DND-41 (cell line): ENCODE data around the gene PLXNA4.

Experiments
- ATAC-seq: fragments of 200-7000 bp; cut with Tn5 transposase; 3 replicates; pipeline ENCODE4 v1.9.1; 2021; ENCODE audit warnings: low read depth; ENCODE audit not compliant: insufficient read depth
- DNase-seq: peaks from one replicate; pipeline ENCODE4 v3.0.0-alpha.2; 2020
- H2AFZ ChIP-seq: 2 replicates; pipeline ENCODE4 v1.6.0; 2012; ENCODE audit warnings: low read depth, low read length
- H3K27ac ChIP-seq: 2 replicates; pipeline ENCODE4 v1.5.1; 2012; ENCODE audit warnings: low read length, inconsistent platforms
- H3K27me3 ChIP-seq: fragments of 200-600 bp; sonication (generic); 2 replicates; pipeline ENCODE4 v1.6.0; 2012; ENCODE audit warnings: low read length, mild to moderate bottlenecking, inconsistent platforms; ENCODE audit not compliant: insufficient read depth, poor library complexity
- H3K36me3 ChIP-seq: 2 replicates; pipeline ENCODE4 v1.5.1; 2012; ENCODE audit warnings: low read length, inconsistent platforms; ENCODE audit not compliant: insufficient read depth
- H3K4me1 ChIP-seq: 2 replicates; pipeline ENCODE4 v1.5.1; 2012; ENCODE audit warnings: mild to moderate bottlenecking, low read length; ENCODE audit not compliant: insufficient read depth
- H3K4me2 ChIP-seq: 2 replicates; pipeline ENCODE4 v1.6.0; 2012; ENCODE audit warnings: mild to moderate bottlenecking, moderate library complexity, low read length, inconsistent platforms; ENCODE audit not compliant: insufficient read depth
- H3K4me3 ChIP-seq, 2 experiments: fragments of 200-600 bp in 1 of 2; shearing (Covaris generic) in 1 of 2; 2 replicates each; pipeline ENCODE4 v1.5.1; 2012 to 2016; ENCODE audit warnings: inconsistent platforms in 2 of 2, low read length in 2 of 2, mild to moderate bottlenecking in 2 of 2, low read depth in 1 of 2, moderate library complexity in 1 of 2
- H3K79me2 ChIP-seq: 2 replicates; pipeline ENCODE4 v1.6.0; 2012; ENCODE audit warnings: low read length, inconsistent platforms; ENCODE audit not compliant: insufficient read depth
- H3K9ac ChIP-seq: 2 replicates; pipeline ENCODE4 v1.6.0; 2012; ENCODE audit warnings: low read depth, mild to moderate bottlenecking, inconsistent platforms, low read length, moderate library complexity
- H3K9me3 ChIP-seq: 2 replicates; pipeline ENCODE4 v1.5.1; 2012; ENCODE audit warnings: low read length, moderate library complexity, mild to moderate bottlenecking, inconsistent platforms; ENCODE audit not compliant: insufficient read depth, severe bottlenecking
- H4K20me1 ChIP-seq: 2 replicates; pipeline ENCODE4 v1.6.0; 2012; ENCODE audit warnings: low read length; ENCODE audit not compliant: insufficient read depth
- CTCF ChIP-seq: IDR thresholded peaks from 2 replicates; pipeline ENCODE4 v1.5.1; 2012; ENCODE audit warnings: borderline replicate concordance, low read length, moderate library complexity, mild to moderate bottlenecking; ENCODE audit not compliant: poor library complexity, severe bottlenecking; ENCODE audit errors: extremely low read depth
- EZH2 ChIP-seq: IDR thresholded peaks from 3 replicates; pipeline ENCODE4 v1.6.1; 2012; ENCODE audit warnings: borderline replicate concordance, low read depth, mild to moderate bottlenecking, moderate library complexity, low read length, inconsistent platforms; ENCODE audit not compliant: severe bottlenecking

PLXNA4 gene

DNA sequence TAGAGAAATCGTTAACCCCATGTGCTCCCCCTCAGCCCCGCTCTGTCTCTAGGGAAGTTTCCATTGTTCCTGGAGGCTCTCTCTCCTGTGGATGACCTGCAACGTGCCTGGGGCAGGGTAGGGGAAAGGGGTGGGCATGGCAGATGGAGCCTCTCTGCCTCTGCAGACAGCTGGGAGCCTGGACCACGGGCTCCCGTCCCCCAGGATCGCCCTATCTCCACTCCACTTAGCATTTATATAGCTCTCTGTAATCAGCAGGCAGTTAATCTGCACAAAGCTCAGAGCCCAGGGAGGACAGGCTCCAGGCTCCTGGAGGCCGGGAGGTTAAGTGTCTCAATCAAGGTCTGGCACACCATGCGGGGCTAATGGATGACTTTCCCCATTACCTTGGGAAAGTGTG is 369.7 kb downstream of the PLXNA4 start:
- H3K36me3 ChIP-seq, result no peaks in the 10 kb centered on the region
- H3K4me1 ChIP-seq, result no peaks in the 10 kb centered on the region
- no peaks in the 10 kb centered on the region for H3K79me2 ChIP-seq
- DNase-seq, result no peak
- no peak overlapping the region for H3K9ac ChIP-seq
- no peak overlapping the region for H3K4me2 ChIP-seq
- no peak for TF ChIP-seq EZH2
- no peaks in the 10 kb centered on the region for H3K27me3 ChIP-seq
- H4K20me1 ChIP-seq, result no peaks in the 10 kb centered on the region
- H3K4me3 ChIP-seq, result no peak overlapping the region
- H3K9me3 ChIP-seq, result no peaks in the 10 kb centered on the region
- ATAC-seq, result no peak
- no peak overlapping the region for H3K27ac ChIP-seq
- H2AFZ ChIP-seq, result no peak overlapping the region

GRCh38 chr7:132205509-132205908 is 370.8 kb downstream of the PLXNA4 start:
- TF ChIP-seq CTCF (no peak), EZH2 (no peak)
- no peaks in the 10 kb centered on the region for H3K36me3 ChIP-seq
- no peak overlapping the region for H3K4me3 ChIP-seq
- no peak overlapping the region for H2AFZ ChIP-seq
- H3K27ac ChIP-seq, result no peak overlapping the region
- no peak overlapping the region for H3K9ac ChIP-seq
- DNase-seq, result no peak
- H3K4me1 ChIP-seq, result no peaks in the 10 kb centered on the region
- H3K4me2 ChIP-seq, result no peak overlapping the region
- no peak for ATAC-seq
- H3K9me3 ChIP-seq, result no peaks in the 10 kb centered on the region
- H4K20me1 ChIP-seq, result no peaks in the 10 kb centered on the region
- no peaks in the 10 kb centered on the region for H3K79me2 ChIP-seq
- H3K27me3 ChIP-seq, result no peaks in the 10 kb centered on the region

GRCh38 chr7:132203021-132203420 is 373.2 kb downstream of the PLXNA4 start:
- Histone ChIP-seq H3K27me3 (no peaks in the 10 kb centered on the region), H3K79me2 (no peaks in the 10 kb centered on the region), H3K36me3 (no peaks in the 10 kb centered on the region), H3K4me3 (no peak overlapping the region), H3K4me2 (no peak overlapping the region), H3K9ac (no peak overlapping the region), H3K4me1 (no peaks in the 10 kb centered on the region), H2AFZ (no peak overlapping the region), H3K9me3 (no peaks in the 10 kb centered on the region), H4K20me1 (no peaks in the 10 kb centered on the region), H3K27ac (no peak overlapping the region)
- no peak for TF ChIP-seq CTCF
- TF ChIP-seq EZH2, result no peak
- DNase-seq (no peak), ATAC-seq (no peak)

- H3K27ac ChIP-seq, result no peak overlapping the region
- ATAC-seq (no peak), DNase-seq (no peak)
- H3K36me3 ChIP-seq, result no peaks in the 10 kb centered on the region
- no peaks in the 10 kb centered on the region for H3K27me3 ChIP-seq
- no peak overlapping the region for H3K4me2 ChIP-seq
- H4K20me1 ChIP-seq, result no peaks in the 10 kb centered on the region
- H3K4me1 ChIP-seq, result no peaks in the 10 kb centered on the region
- H3K9ac ChIP-seq, result no peak overlapping the region
- no peak overlapping the region for H2AFZ ChIP-seq
- H3K79me2 ChIP-seq, result no peaks in the 10 kb centered on the region
- no peak overlapping the region for H3K4me3 ChIP-seq
- H3K9me3 ChIP-seq, result no peaks in the 10 kb centered on the region
- TF ChIP-seq CTCF (no peak), EZH2 (no peak)
These were observed 373.7 kb downstream of the PLXNA4 start for GRCh38 chr7:132202541-132202940.
